ENCODE measurements around the gene ITGA11.

ITGA11 gene

GRCh38 chr15:68371851-68372250, 60.1 kb downstream of the ITGA11 start:
- Histone ChIP-seq H3K4me3 (ENCODE audit: low read depth, low read length) (no peak overlapping the region), H3K9me3 (ENCODE audit: control insufficient read depth, insufficient read depth, low read length) (no peaks in the 10 kb centered on the region), H3K4me1 (ENCODE audit: control insufficient read depth, insufficient read depth, low read length) (no peaks in the 10 kb centered on the region)

GRCh38 chr15:68371160-68371559, 60.8 kb downstream of the ITGA11 start:
- no peak overlapping the region for H3K4me3 ChIP-seq (ENCODE audit: low read depth, low read length)
- no peaks in the 10 kb centered on the region for H3K4me1 ChIP-seq (ENCODE audit: control insufficient read depth, insufficient read depth, low read length)
- no peaks in the 10 kb centered on the region for H3K36me3 ChIP-seq (ENCODE audit: control insufficient read depth, insufficient read depth, low read length)
- no peak overlapping the region for H3K9ac ChIP-seq (ENCODE audit: low read depth, low read length)
- peaks cover 2% of the 10 kb centered on the region for H3K27me3 ChIP-seq (ENCODE audit: control insufficient read depth, insufficient read depth, low read length)
- H3K9me3 ChIP-seq (ENCODE audit: control insufficient read depth, insufficient read depth, low read length): no peaks in the 10 kb centered on the region

More at GRCh38 chr15:68371851-68372250, 60.1 kb downstream of the ITGA11 start:
- H3K27me3 ChIP-seq (ENCODE audit: control insufficient read depth, insufficient read depth, low read length): no peaks in the 10 kb centered on the region
- H3K9ac ChIP-seq (ENCODE audit: low read depth, low read length): no peak overlapping the region
- no peaks in the 10 kb centered on the region for H3K36me3 ChIP-seq (ENCODE audit: control insufficient read depth, insufficient read depth, low read length)

GRCh38 chr15:68370768-68371151, 61.2 kb downstream of the ITGA11 start:
- Histone ChIP-seq H3K9ac (ENCODE audit: low read depth, low read length) (no peak overlapping the region), H3K4me3 (ENCODE audit: low read depth, low read length) (no peak overlapping the region), H3K4me1 (ENCODE audit: control insufficient read depth, insufficient read depth, low read length) (no peaks in the 10 kb centered on the region), H3K36me3 (ENCODE audit: control insufficient read depth, insufficient read depth, low read length) (no peaks in the 10 kb centered on the region), H3K9me3 (ENCODE audit: control insufficient read depth, insufficient read depth, low read length) (no peaks in the 10 kb centered on the region), H3K27me3 (ENCODE audit: control insufficient read depth, insufficient read depth, low read length) (peaks cover 2% of the 10 kb centered on the region)

- H3K4me1 ChIP-seq (ENCODE audit: control insufficient read depth, insufficient read depth, low read length): no peaks in the 10 kb centered on the region
- no peaks in the 10 kb centered on the region for H3K36me3 ChIP-seq (ENCODE audit: control insufficient read depth, insufficient read depth, low read length)
- H3K9ac ChIP-seq (ENCODE audit: low read depth, low read length): no peak overlapping the region
- peaks cover 2% of the 10 kb centered on the region for H3K27me3 ChIP-seq (ENCODE audit: control insufficient read depth, insufficient read depth, low read length)
- H3K4me3 ChIP-seq (ENCODE audit: low read depth, low read length): no peak overlapping the region
- H3K9me3 ChIP-seq (ENCODE audit: control insufficient read depth, insufficient read depth, low read length): no peaks in the 10 kb centered on the region
Observed at GRCh38 chr15:68369931-68370767, 61.8 kb downstream of the ITGA11 start.

- Histone ChIP-seq H3K9me3 (ENCODE audit: control insufficient read depth, insufficient read depth, low read length) (no peaks in the 10 kb centered on the region), H3K9ac (ENCODE audit: low read depth, low read length) (no peak overlapping the region), H3K4me1 (ENCODE audit: control insufficient read depth, insufficient read depth, low read length) (no peaks in the 10 kb centered on the region), H3K4me3 (ENCODE audit: low read depth, low read length) (no peak overlapping the region), H3K27me3 (ENCODE audit: control insufficient read depth, insufficient read depth, low read length) (peaks cover 2% of the 10 kb centered on the region), H3K36me3 (ENCODE audit: control insufficient read depth, insufficient read depth, low read length) (no peaks in the 10 kb centered on the region)
Observed at GRCh38 chr15:68368731-68369435, 63.1 kb downstream of the ITGA11 start.

GRCh38 chr15:68367992-68368391, 64.0 kb downstream of the ITGA11 start:
- no peak overlapping the region for H3K4me3 ChIP-seq (ENCODE audit: low read depth, low read length)
- no peaks in the 10 kb centered on the region for H3K36me3 ChIP-seq (ENCODE audit: control insufficient read depth, insufficient read depth, low read length)
- H3K9me3 ChIP-seq (ENCODE audit: control insufficient read depth, insufficient read depth, low read length): no peaks in the 10 kb centered on the region
- H3K9ac ChIP-seq (ENCODE audit: low read depth, low read length): no peak overlapping the region
- H3K27me3 ChIP-seq (ENCODE audit: control insufficient read depth, insufficient read depth, low read length): peaks cover 2% of the 10 kb centered on the region
- no peaks in the 10 kb centered on the region for H3K4me1 ChIP-seq (ENCODE audit: control insufficient read depth, insufficient read depth, low read length)

GRCh38 chr15:68367226-68367625, 64.7 kb downstream of the ITGA11 start:
- Histone ChIP-seq H3K36me3 (ENCODE audit: control insufficient read depth, insufficient read depth, low read length) (no peaks in the 10 kb centered on the region), H3K27me3 (ENCODE audit: control insufficient read depth, insufficient read depth, low read length) (peaks cover 2% of the 10 kb centered on the region), H3K4me3 (ENCODE audit: low read depth, low read length) (no peak overlapping the region), H3K9ac (ENCODE audit: low read depth, low read length) (no peak overlapping the region), H3K9me3 (ENCODE audit: control insufficient read depth, insufficient read depth, low read length) (no peaks in the 10 kb centered on the region), H3K4me1 (ENCODE audit: control insufficient read depth, insufficient read depth, low read length) (no peaks in the 10 kb centered on the region)

- Histone ChIP-seq H3K27me3 (ENCODE audit: control insufficient read depth, insufficient read depth, low read length) (peaks cover 2% of the 10 kb centered on the region), H3K9ac (ENCODE audit: low read depth, low read length) (no peak overlapping the region), H3K9me3 (ENCODE audit: control insufficient read depth, insufficient read depth, low read length) (no peaks in the 10 kb centered on the region), H3K36me3 (ENCODE audit: control insufficient read depth, insufficient read depth, low read length) (no peaks in the 10 kb centered on the region), H3K4me3 (ENCODE audit: low read depth, low read length) (no peak overlapping the region), H3K4me1 (ENCODE audit: control insufficient read depth, insufficient read depth, low read length) (no peaks in the 10 kb centered on the region)
Observed at GRCh38 chr15:68366314-68366713, 65.6 kb downstream of the ITGA11 start.

- Histone ChIP-seq H3K36me3 (ENCODE audit: control insufficient read depth, insufficient read depth, low read length) (no peaks in the 10 kb centered on the region), H3K9me3 (ENCODE audit: control insufficient read depth, insufficient read depth, low read length) (no peaks in the 10 kb centered on the region), H3K4me3 (ENCODE audit: low read depth, low read length) (no peak overlapping the region), H3K9ac (ENCODE audit: low read depth, low read length) (no peak overlapping the region), H3K4me1 (ENCODE audit: control insufficient read depth, insufficient read depth, low read length) (no peaks in the 10 kb centered on the region), H3K27me3 (ENCODE audit: control insufficient read depth, insufficient read depth, low read length) (peaks cover 2% of the 10 kb centered on the region)
Observed at GRCh38 chr15:68365770-68366169, 66.2 kb downstream of the ITGA11 start.

GRCh38 chr15:68365140-68365745, 66.7 kb downstream of the ITGA11 start:
- Histone ChIP-seq H3K4me3 (ENCODE audit: low read depth, low read length) (no peak overlapping the region), H3K27me3 (ENCODE audit: control insufficient read depth, insufficient read depth, low read length) (peaks cover 2% of the 10 kb centered on the region), H3K9me3 (ENCODE audit: control insufficient read depth, insufficient read depth, low read length) (no peaks in the 10 kb centered on the region), H3K36me3 (ENCODE audit: control insufficient read depth, insufficient read depth, low read length) (no peaks in the 10 kb centered on the region), H3K4me1 (ENCODE audit: control insufficient read depth, insufficient read depth, low read length) (no peaks in the 10 kb centered on the region), H3K9ac (ENCODE audit: low read depth, low read length) (no peak overlapping the region)

- Histone ChIP-seq H3K27me3 (ENCODE audit: control insufficient read depth, insufficient read depth, low read length) (peaks cover 2% of the 10 kb centered on the region), H3K9ac (ENCODE audit: low read depth, low read length) (no peak overlapping the region), H3K4me1 (ENCODE audit: control insufficient read depth, insufficient read depth, low read length) (no peaks in the 10 kb centered on the region), H3K9me3 (ENCODE audit: control insufficient read depth, insufficient read depth, low read length) (no peaks in the 10 kb centered on the region), H3K36me3 (ENCODE audit: control insufficient read depth, insufficient read depth, low read length) (no peaks in the 10 kb centered on the region), H3K4me3 (ENCODE audit: low read depth, low read length) (no peak overlapping the region)
Observed at GRCh38 chr15:68364660-68365035, 67.3 kb downstream of the ITGA11 start.

Measured in iPS-15b (cell line).